Activated T-cell treated with anti-CD3 and anti-CD28 coated beads, Interleukin-2, amount 50 U/mL, for 72 hours (primary cell): ENCODE data around the gene WFIKKN1. TPM values are rescaled to one million over a fixed set of nuclear protein-coding genes. Genes with fewer than 3 reads are reported as not detected.
"Not testable (repeated sequence)": the region's sequence is repeated elsewhere in the genome, so short reads cannot be mapped to it uniquely, and the experiment has no call there.

Source experiments
- ATAC-seq, 2 donors: fragments of 150-1000 bp; cut with Tn5 transposase; replicated peaks in 1 of 2; 2 replicates each; pipeline ENCODE4 v1.10.0; 2021; ENCODE audit warnings: moderate library complexity in 2 of 2, mild to moderate bottlenecking in 1 of 2
- DNase-seq, 2 donors: peaks; one replicate each; pipeline ENCODE4 v3.0.0; 2021 to 2022; ENCODE audit warnings: mixed read lengths in 1 of 2
- H3K27ac Mint-ChIP-seq: one replicate; pipeline ENCODE4 v1.8.0; 2022; ENCODE audit warnings: mild to moderate bottlenecking, moderate library complexity, mixed read lengths
- H3K27me3 Mint-ChIP-seq: one replicate; pipeline ENCODE4 v1.8.0; 2022; ENCODE audit warnings: low read depth, mixed read lengths
- H3K36me3 Mint-ChIP-seq, 2 donors: one replicate each; pipeline ENCODE4 v1.8.0; 2022; ENCODE audit warnings: mixed read lengths in 2 of 2, mild to moderate bottlenecking in 1 of 2; ENCODE audit not compliant: insufficient read depth in 2 of 2
- H3K4me1 Mint-ChIP-seq: one replicate; pipeline ENCODE4 v1.8.0; 2022; ENCODE audit warnings: low read depth, mixed read lengths
- H3K4me3 Mint-ChIP-seq, 2 donors: one replicate each; pipeline ENCODE4 v1.8.0; 2022; ENCODE audit warnings: mild to moderate bottlenecking in 2 of 2, mixed read lengths in 2 of 2, moderate library complexity in 2 of 2
- H3K9me3 Mint-ChIP-seq, 2 donors: one replicate each; pipeline ENCODE4 v1.8.0; 2022; ENCODE audit warnings: mixed read lengths in 2 of 2
- total RNA-seq, 2 donors: library from RNA; stranded (reverse); gene quantifications; one replicate each; pipeline ENCODE4 v1.2.3, GENCODE V29; 2022

WFIKKN1 gene
- total RNA-seq, 2 donors from 2014 or later = 0.49 to 0.72 TPM

DNA sequence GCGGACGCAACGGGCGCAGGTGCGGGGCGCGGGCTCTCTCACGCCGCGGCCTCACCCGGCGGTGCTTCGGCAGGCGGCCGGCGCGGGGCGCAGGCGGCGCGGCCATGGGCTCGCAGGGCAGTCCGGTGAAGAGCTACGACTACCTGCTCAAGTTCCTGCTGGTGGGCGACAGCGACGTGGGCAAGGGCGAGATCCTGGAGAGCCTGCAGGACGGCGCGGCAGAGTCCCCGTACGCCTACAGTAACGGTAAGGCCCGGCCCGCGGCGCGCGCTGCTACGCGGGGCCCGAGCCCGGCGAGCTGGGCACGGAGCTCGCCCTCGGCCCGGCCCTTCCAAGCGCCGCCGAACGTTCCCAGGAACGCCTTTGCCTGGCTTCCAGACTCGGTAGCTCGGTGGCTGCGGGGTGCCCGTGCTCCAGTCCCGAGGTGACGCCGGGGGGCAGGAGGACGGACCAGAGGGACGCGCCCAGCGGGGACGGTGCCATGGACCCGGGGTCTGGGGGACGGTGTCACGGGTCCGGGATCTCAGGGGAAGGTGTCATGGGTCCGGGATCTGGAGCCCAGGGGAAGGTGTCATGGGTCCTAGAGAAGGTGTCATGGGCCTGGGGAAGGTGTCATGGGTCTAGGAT lies 40.5 kb upstream of the WFIKKN1 start:
- H3K27ac Mint-ChIP-seq = peak overlapping the region; percentile 35
- peak in 1 of 2 donors; percentile 1 for ATAC-seq
- H3K4me3 Mint-ChIP-seq = peak overlapping the region; percentile 84
- DNase-seq = no peak
- no peaks in the 10 kb centered on the region for H3K9me3 Mint-ChIP-seq
- no peaks in the 10 kb centered on the region for H3K27me3 Mint-ChIP-seq
- peaks cover 58% of the 10 kb centered on the region for H3K4me1 Mint-ChIP-seq
- H3K36me3 Mint-ChIP-seq = peaks cover 0 to 4% of the 10 kb centered on the region in 2 donors

DNA sequence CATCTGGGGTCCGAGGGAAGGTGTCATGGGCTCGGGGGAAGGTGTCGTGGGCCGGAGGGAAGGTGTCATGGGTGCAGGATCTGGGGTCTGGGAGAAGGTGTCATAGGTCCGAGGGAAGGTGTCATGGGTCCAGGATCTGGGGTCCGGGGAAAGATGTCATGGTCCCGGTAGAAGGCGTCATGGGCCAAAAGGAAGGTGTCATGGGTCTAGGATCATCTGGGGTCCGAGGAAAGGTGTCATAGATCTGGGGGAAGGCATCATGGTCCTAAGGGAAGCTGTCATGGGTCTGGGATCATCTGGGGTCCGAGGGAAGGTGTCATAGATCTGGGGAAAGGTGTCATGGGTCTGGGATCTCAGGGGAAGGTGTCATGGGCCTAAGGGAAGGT lies 40.0 kb upstream of the WFIKKN1 start:
- Mint-ChIP-seq H3K27me3 (no peaks in the 10 kb centered on the region), H3K9me3 (no peaks in the 10 kb centered on the region), H3K36me3 (peaks cover 0 to 4% of the 10 kb centered on the region in 2 donors), H3K27ac (peak overlapping the region; percentile 35), H3K4me1 (peaks cover 54% of the 10 kb centered on the region), H3K4me3 (peak overlapping the region; percentile 84)
- DNase-seq (no peak), ATAC-seq (no peak)

DNA sequence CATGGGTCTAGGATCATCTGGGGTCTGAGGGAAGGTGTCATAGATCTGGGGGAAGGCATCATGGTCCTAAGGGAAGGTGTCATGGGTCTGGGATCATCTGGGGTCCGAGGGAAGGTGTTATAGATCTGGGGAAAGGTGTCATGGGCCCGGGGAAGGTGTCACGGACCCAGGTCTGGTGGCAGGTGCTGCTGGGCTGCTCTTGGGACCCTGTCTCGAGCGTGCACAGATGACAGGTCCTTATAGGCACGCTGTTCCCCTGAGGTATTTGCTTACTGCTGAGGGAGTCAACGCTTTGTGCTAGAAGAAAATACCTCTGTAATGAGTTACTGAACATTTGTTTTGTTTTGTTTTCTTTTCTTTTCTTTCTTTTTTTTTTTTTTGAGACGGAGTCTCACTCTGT lies 39.6 kb upstream of the WFIKKN1 start:
- peak overlapping the region; percentile 84 for H3K4me3 Mint-ChIP-seq
- no peaks in the 10 kb centered on the region for H3K9me3 Mint-ChIP-seq
- peaks cover 0 to 4% of the 10 kb centered on the region in 2 donors for H3K36me3 Mint-ChIP-seq
- peak overlapping the region; percentile 35 for H3K27ac Mint-ChIP-seq
- H3K27me3 Mint-ChIP-seq = no peaks in the 10 kb centered on the region
- peaks cover 56% of the 10 kb centered on the region for H3K4me1 Mint-ChIP-seq
- DNase-seq = no peak
- ATAC-seq = no peak

DNA sequence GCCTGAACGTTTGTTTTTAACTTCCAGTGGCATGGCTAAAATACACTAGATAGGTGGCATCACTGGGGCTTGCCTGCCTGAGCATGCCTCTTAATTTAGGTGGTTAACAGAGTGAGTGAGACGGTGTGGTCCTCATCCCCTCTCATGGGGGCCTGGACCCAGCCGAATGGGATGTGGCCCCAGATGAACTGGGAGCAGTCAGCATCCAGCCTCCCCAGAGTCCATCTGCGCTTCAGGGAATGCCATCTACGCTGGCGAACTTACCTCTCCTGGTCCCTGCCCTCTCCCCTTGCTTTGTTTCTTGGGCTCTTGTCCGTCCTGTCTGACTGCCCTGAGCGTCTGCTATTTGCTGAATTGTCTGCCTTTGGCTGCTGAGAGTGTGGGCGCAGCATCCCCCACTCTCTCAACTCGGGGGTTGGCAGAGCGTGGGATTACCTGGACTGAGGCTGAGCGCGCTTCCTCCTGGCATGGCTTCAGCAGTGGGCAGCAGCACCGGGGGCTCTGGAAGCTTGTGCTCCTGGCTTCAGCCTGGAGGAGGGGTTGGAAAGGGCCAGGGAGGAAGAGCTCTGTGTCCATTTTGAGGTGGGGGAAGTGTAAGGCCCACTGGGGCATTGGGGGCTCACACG lies 38.8 kb upstream of the WFIKKN1 start:
- Mint-ChIP-seq H3K4me1 (peaks cover 58% of the 10 kb centered on the region), H3K36me3 (peaks cover 0 to 4% of the 10 kb centered on the region in 2 donors), H3K4me3 (peak overlapping the region; percentile 84), H3K9me3 (no peaks in the 10 kb centered on the region), H3K27ac (no peak overlapping the region), H3K27me3 (no peaks in the 10 kb centered on the region)
- ATAC-seq (no peak), DNase-seq (no peak)

DNA sequence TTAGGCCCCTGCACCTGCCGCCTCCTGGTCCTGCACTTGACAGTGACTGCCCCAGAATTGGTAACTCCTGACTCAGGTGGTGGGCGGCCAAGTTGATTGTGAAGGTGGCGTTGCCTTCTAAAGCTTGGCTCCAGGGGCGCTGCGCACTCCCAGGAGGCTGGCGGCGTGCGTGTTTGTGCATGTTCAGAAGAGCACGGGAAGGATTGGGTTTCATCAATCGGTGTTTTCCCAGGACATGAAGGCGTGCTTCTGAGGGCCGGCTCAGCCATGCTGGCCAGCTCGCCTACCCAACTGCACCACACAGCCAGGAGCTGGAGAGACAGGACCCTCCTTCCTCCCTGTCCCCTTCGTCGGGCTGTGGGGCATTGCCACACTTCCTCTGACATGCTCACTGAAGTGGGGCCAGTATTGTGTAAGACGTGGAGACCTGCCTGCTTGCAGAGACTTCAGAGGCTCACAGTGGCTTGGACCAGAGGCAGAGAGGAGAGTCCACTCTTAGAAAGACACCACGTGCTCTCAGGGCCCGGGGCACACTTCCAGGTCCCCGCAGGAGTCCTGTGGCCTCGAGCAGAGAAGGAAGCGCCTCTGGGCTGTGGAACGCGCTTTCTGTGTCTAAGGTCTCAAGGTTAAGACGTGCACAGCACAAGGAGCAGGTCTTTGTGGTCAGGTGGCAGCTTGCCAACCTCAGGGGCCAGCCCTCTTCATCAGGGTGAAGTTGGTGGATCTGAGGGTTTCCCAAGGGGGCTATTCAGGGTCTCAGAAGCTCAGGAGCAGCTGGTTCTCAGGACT lies 38.1 kb upstream of the WFIKKN1 start:
- Mint-ChIP-seq H3K4me3 (no peak overlapping the region), H3K9me3 (no peaks in the 10 kb centered on the region), H3K27me3 (no peaks in the 10 kb centered on the region), H3K36me3 (peaks cover 0 to 4% of the 10 kb centered on the region in 2 donors), H3K4me1 (peaks cover 52% of the 10 kb centered on the region), H3K27ac (no peak overlapping the region)
- DNase-seq = no peak
- no peak for ATAC-seq

DNA sequence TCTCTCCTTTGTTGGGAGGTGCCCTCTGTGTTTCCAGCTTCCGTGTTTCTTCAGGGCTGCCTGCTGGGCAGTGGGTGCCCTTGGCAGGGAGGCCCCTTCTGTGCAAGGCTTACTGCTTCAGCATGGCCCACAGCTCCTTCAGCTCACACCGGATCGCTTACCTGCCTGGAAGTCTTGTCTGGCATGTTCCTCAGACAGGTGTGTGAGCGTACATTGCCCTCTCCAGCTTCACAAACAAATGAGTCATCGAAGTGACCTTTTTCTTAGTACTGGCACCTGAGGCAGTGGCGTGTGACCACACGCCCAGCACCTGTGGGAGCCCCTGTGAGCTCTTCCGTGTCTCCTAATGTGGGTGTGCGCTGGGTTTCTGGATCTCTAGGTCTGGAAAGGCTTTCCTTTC lies 37.4 kb upstream of the WFIKKN1 start:
- Mint-ChIP-seq H3K27ac (no peak overlapping the region), H3K4me3 (no peak overlapping the region), H3K4me1 (peaks cover 45% of the 10 kb centered on the region), H3K27me3 (no peaks in the 10 kb centered on the region), H3K36me3 (peaks cover 0 to 4% of the 10 kb centered on the region in 2 donors), H3K9me3 (no peaks in the 10 kb centered on the region)
- DNase-seq (no peak), ATAC-seq (no peak)

DNA sequence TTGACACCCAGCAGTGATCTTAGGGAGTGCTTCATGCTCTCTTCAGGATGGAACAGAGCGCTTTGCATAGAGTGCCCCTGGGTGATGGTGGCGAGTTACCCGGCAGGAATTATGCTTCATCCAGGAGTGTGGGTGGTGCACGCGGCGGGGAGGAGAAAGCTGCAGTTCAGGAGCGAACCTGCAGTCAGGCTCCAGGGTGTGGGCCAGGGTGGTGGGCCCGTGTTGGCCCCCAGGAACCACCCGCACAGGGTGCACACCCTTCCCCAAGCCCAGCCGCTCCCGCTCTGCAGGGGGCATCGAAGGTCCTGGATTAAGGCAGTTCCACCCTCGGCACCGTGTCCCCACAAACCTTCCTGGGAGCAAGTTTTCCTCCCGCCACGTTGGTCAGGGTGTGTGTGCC lies 37.0 kb upstream of the WFIKKN1 start:
- H3K9me3 Mint-ChIP-seq = no peaks in the 10 kb centered on the region
- no peak overlapping the region for H3K27ac Mint-ChIP-seq
- H3K4me1 Mint-ChIP-seq = peaks cover 44% of the 10 kb centered on the region
- H3K27me3 Mint-ChIP-seq = no peaks in the 10 kb centered on the region
- peaks cover 1 to 2% of the 10 kb centered on the region in 2 donors for H3K36me3 Mint-ChIP-seq
- H3K4me3 Mint-ChIP-seq = no peak overlapping the region
- ATAC-seq (no peak), DNase-seq (no peak)

DNA sequence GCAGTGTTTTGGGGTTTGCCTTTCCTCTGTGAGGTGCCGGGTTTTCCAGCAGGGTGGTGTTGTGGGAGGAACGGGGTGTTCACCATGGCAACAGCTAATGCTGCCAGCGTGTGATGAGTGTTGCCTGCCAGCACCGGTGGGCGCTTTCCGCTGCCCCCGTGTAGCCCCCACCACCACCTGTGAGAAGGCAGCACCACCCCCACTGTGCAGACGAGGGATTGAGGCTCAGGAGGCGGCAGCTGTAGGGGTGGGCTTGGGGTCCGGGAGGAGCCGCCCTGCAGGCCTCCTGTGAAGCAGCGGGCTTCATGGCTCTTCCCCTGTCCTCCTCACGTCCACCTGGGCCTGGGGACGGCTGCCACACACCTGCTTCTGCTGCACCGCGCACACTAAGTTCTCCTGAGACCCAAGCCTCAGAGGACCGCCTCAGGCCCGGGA lies 35.7 kb upstream of the WFIKKN1 start:
- Mint-ChIP-seq H3K27me3 (no peaks in the 10 kb centered on the region), H3K36me3 (peaks cover 1 to 2% of the 10 kb centered on the region in 2 donors), H3K4me3 (no peak overlapping the region), H3K4me1 (peaks cover 44% of the 10 kb centered on the region), H3K9me3 (no peaks in the 10 kb centered on the region), H3K27ac (no peak overlapping the region)
- ATAC-seq = no peak
- DNase-seq = no peak

DNA sequence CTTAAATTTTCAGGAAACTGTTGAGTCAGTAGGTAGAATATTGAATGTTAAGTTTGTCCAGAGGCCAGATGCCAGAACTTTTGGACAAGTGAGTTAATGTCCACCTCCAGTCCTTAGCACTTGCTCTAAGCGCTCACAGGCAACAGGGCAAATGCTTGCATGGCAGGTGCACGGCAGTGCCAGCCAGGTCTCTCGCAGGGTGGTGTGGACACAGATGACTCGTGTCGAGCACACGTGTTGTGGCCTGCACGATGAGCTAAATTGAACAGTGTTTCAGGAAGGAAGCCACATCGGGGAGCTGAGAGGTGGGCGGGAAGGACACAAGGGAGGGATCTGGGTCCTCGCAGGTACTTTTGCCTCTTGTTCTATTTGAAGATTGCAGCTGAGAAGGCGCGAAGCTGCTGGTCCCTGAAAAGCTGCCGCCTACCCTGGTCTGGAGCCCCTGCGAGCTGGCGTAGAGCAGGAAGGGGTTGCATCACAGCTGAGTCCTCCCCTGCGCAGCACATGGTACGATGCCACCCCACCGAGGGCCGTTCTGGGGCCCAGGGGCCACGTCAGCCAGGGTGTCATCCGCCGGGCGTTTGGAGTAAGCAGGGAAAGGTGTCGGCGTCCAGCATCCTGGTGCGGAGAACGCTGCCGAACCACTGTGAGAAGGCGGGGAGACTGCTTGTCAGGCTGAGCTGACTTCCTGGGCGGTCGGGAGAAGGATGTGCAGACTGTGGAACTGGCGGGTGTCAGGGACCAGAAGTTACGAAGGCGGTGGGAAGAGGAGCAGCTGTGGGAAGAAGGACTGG lies 34.6 kb upstream of the WFIKKN1 start:
- peaks cover 0 to 2% of the 10 kb centered on the region in 2 donors for H3K36me3 Mint-ChIP-seq
- H3K4me1 Mint-ChIP-seq = peaks cover 43% of the 10 kb centered on the region
- H3K27me3 Mint-ChIP-seq = no peaks in the 10 kb centered on the region
- ATAC-seq (peak in 1 of 2 donors; percentile 43), DNase-seq (no peak)
- H3K4me3 Mint-ChIP-seq = no peak overlapping the region
- no peak overlapping the region for H3K27ac Mint-ChIP-seq
- H3K9me3 Mint-ChIP-seq = no peaks in the 10 kb centered on the region

DNA sequence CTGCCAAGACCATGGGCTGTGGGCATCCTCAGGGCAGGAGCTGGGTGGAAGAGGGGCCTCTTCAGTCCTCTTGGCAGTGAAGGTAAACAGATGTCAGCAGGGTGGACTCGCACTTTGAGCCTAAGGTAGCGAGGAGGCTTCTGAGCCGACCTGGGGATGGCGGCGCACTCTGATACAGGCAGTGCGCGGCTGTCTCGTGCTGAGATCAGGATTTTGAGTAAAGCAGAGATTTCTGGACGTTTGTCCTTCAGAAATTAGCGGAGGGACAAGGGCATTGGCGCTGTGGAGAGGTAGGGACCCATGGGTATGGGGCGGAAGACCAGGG lies 34.1 kb upstream of the WFIKKN1 start:
- H3K36me3 Mint-ChIP-seq = peaks cover 0 to 2% of the 10 kb centered on the region in 2 donors
- no peak overlapping the region for H3K4me3 Mint-ChIP-seq
- no peak overlapping the region for H3K27ac Mint-ChIP-seq
- no peaks in the 10 kb centered on the region for H3K9me3 Mint-ChIP-seq
- H3K4me1 Mint-ChIP-seq = peaks cover 38% of the 10 kb centered on the region
- H3K27me3 Mint-ChIP-seq = no peaks in the 10 kb centered on the region
- no peak for ATAC-seq
- DNase-seq = no peak

DNA sequence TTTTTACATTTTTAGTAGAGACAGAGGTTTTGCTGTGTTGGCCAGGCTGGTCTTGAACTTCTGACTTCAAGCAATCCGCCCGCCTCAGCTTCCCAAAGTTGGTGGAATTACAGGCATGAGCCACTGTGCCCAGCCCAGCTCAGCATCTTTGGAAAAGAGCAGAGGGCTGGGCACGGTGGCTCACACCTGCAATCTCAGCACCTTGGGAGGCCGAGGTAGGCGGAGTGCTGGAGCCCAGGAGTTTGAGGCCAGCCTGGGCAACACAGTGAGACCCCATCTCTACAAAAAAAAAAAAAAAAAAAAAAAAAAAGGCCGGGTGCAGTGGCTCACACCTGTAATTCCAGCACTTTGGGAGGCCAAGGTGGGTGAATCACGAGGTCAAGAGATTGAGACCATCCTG lies 33.1 kb upstream of the WFIKKN1 start:
- not testable (repeated sequence) for H3K4me3 Mint-ChIP-seq, H3K27me3 Mint-ChIP-seq, H3K9me3 Mint-ChIP-seq, ATAC-seq, H3K36me3 Mint-ChIP-seq, H3K27ac Mint-ChIP-seq, DNase-seq
- H3K4me1 Mint-ChIP-seq = peaks cover 30% of the 10 kb centered on the region

DNA sequence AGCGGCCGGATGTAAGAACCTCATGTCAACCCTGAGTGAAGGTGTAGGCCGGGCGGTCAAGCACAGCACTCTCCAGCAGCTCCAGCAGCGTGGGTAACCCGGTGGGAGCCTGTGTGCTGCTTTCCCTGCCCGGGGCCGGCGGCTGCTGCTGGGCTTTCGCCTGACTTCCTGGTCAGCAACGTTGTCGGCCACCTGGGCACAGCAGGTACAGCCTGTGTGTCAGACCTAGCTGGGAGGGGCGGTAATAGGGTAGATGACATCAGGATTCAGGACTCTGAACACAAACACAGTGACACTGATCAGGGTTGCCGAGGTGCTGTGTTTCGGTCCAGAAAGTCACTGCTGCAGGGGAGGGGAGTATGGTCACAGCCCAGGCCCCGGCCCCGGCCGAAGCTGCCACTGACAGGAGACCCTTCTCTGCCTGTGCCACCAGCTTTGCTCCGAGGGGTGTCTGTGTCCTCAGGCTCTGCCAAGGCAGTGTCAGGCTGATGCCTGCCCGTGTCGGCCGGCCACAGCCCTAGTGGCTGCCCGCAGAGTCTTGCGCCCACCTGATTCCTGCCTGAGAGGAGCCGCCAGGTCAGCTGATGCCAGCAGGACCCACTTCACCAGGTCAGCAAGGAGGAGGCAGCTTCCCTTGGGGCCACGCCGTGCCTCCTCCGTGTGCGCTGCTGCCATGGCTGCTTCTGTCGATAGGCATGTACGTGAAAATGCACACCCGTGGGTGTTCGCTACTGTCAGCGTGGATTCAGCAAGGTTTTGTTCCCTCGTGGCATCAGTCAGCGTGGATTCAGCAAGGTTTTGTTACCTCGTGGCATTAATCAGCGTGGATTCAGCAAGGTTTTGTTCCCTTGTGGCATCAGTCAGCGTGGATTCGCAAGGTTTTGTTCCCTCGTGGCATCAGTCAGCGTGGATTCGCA lies 31.7 kb upstream of the WFIKKN1 start:
- Mint-ChIP-seq H3K9me3 (no peaks in the 10 kb centered on the region), H3K27ac (no peak overlapping the region), H3K4me1 (peaks cover 27% of the 10 kb centered on the region)

More for the DNA sequence above, 31.7 kb upstream of the WFIKKN1 start:
- H3K27me3 Mint-ChIP-seq = no peaks in the 10 kb centered on the region
- no peak overlapping the region for H3K4me3 Mint-ChIP-seq
- no peak for DNase-seq
- H3K36me3 Mint-ChIP-seq = peaks cover 0 to 2% of the 10 kb centered on the region in 2 donors
- ATAC-seq = no peak
